ENCODE results near the gene CAMK2D.

Gene CAMK2D

DNA sequence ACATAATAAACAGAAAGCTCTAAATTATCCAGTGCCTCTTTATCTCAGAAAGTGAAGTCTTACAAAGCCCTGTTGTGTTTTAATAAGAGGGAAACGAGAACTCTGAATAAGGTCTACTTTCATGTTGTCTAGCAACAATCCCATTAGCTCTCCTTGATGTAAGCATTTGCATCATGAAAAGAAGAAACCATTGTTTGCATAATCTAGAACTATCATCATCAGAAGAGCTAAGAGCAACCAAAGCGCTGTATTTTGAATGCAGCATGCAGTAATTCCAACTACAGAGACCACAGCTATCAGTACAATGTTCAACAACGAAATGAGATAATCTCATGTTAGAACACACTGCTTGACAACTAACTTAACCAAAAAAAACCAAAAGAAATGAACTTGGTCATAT, 257.1 kb downstream of the CAMK2D start:
- no peak for DNase-seq

GRCh38 chr4:113503691-113504090, 257.8 kb downstream of the CAMK2D start:
- no peak for DNase-seq

DNA sequence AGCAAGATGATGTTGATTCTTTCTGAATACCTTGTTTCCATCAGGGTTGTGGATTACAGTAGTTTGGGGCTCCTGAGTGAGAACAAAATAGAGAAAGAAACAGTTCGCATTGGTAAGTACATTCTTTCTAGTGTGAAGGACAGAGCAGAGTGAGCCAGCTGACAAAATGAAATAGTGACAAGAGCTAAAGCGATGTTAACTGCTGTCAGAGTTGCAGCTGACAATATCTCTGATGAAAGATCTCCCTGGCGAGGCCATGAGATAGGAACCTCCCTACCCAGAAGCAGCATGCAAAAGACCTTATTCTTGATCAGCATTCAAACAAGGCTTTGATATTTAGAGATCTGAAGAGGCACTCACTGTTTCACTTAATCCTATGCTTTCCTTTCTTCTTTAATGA, 258.6 kb downstream of the CAMK2D start:
- no peak for DNase-seq

DNA sequence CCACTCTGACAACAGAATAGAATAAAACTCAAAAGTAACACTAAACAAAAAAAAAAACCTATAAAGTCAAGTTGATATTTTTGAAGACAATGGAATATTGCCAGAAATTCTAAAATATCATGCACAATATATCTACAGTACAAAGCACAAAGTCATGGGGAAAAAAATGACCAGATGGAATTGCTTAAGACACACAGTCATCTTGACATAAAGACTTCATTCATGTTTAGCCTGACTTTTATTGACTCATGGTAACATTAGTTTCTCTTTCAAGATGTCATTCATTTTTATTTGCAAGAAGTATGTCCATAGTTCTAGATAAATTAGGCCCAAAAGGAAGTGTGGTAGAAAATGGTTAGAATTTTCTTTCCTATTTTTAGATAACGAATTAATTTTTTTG, 259.1 kb downstream of the CAMK2D start:
- DNase-seq = no peak

GRCh38 chr4:113500424-113500823, 261.1 kb downstream of the CAMK2D start:
- DNase-seq = no peak

GRCh38 chr4:113499696-113500095, 261.8 kb downstream of the CAMK2D start:
- DNase-seq = no peak

- no peak for DNase-seq
These were observed 262.4 kb downstream of the CAMK2D start for GRCh38 chr4:113499166-113499565.

DNA sequence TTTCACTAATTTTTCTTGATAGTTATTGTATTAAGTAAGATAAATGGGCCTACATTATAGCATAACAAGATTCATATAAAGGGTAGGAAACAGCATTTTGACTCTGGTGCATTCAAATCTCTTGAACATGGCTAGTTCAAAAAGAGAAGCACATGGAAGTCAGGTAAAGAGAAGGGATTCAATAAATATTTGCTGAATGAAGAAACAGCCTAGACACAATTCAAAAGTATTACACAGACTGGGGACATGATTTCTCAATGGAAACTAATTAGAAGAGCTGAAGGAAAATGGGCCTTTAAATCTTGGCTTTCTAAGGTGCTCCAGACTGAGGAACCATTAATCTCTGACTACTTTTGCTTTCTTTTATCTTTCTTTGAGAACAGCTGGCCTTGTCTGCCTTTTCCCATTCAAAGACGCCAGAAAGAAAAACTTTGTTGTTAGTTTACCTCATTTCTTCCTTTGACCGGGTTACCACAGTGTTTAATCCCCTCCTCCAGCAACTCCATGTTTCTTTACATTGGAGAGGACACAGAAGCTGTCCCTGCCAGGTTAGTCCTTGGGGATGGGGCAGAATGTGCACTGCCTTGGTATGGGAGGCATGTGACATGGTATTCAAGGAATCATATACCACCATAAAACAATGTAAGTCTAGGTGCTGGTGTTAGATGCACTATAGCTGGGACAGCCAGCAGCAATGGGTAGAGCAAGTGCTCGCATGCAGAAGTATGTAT, 264.2 kb downstream of the CAMK2D start:
- DNase-seq = no peak

DNA sequence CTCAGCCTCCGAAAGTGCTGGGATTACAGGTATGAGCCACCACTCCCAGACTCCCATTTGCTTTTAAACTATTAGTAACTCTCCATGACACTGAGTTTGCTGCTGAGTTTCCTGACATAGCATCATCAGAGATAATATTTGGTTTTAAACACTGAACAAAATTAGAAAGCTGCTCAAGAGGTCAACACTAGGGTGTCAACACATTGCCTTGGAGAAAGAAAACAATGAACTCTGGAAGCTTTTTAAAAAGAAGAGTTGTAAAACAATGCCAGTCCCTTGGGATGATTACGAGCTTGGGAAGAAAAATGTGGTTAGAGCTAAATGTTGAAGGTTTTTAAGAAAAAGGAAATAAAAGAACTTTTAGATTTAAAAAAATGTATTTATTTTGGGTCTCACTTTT, 264.8 kb downstream of the CAMK2D start:
- no peak for DNase-seq

GRCh38 chr4:113495790-113496189, 265.7 kb downstream of the CAMK2D start:
- DNase-seq = no peak

DNA sequence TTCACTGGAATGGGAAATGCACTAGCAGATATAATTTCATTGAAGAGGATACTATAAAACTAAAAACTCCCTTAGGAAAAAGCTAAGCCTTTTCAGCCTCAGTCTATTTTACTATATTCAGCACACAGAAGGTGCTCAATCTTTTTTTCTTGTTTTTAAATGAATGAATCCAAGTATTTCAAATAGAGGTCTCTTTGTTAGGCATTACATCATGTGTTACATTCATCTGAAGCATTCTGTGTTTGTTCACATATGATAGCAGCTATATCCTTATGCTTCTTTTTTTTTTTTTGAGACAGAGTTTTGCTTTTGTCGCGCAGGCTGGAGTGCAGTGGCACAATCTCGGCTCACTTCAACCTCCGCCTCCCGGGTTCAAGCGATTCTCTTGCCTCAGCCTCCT, 278.4 kb downstream of the CAMK2D start:
- DNase-seq = no peak

DNA sequence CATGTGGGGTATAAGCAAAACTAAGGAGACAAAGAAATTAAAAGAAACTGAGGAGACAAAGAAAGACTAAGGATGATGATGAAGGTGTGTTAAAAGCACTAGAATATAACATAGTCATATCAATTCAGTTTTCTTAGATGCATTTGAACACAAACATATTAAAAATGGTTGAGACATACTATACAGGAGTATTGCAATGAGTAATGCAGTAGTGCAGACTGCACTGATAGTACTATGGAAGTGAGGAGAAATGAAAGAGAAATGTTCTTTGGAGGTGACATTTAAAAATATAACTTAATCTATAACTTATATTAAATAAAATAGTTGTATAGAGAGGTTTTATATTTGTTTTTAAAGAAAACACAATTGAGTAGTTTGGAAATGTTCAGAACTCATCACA, 279.2 kb downstream of the CAMK2D start:
- no peak for DNase-seq

- DNase-seq = no peak
These were observed 279.7 kb downstream of the CAMK2D start for GRCh38 chr4:113481820-113482219.

DNA sequence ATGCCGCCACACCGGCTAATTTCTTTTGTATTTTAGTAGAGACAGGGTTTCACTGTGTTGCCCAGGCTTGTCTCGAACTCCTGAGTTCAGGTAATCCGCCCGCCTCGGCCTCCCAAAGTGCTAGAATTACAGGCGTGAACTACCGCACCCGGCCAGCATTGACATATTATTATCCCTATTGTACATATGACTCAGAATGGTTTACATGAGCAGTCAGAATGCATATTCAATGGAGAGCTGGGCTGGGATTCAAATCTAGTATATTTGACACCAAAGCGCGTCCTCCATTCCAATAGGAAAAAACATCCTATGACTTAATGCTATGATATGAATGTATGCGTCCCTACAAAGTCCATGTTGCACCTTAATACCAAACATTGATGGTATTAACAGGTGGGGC, 281.4 kb downstream of the CAMK2D start:
- no peak for DNase-seq

DNA sequence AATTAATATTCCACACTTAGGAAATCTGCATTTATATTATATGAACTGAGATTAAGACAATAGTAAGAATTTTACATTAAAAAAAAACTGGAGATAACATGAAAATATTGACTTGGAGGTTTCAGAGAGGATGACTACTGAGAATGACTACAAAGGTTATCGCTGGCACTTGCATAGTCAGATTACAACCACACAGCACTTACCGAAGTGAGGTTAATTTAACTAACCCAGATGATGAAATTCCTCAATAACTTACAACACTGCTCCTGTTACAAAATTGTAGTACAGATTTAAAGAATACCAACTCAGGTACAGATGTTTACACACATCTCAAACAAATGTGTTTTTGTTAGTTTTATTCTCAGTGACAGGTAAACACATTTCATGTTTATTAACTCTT, 283.5 kb downstream of the CAMK2D start:
- DNase-seq = no peak

DNA sequence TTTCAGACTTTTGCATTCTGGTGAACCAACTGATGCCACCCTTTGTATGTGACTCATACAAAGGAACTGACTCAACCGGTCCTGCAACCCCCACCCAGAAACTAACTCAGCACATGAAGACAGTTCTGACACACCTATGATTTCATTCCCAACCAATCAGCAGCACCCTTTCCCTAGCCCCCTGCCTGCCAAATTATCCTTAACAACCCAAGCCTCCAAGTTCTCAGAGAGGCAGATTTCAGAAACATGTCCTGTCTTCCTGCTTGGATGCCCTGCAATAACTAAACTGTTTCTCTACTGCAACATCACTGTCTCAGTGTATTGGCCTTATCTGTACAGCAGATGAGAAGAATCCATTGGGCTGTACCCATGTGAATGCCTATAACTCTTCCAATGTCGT, 284.7 kb downstream of the CAMK2D start:
- DNase-seq = no peak

GRCh38 chr4:113474017-113474416, 287.5 kb downstream of the CAMK2D start:
- DNase-seq = no peak

- DNase-seq = no peak
These were observed 288.7 kb downstream of the CAMK2D start for GRCh38 chr4:113472864-113473263.

GRCh38 chr4:113471146-113471860, 290.2 kb downstream of the CAMK2D start:
- DNase-seq = no peak

DNA sequence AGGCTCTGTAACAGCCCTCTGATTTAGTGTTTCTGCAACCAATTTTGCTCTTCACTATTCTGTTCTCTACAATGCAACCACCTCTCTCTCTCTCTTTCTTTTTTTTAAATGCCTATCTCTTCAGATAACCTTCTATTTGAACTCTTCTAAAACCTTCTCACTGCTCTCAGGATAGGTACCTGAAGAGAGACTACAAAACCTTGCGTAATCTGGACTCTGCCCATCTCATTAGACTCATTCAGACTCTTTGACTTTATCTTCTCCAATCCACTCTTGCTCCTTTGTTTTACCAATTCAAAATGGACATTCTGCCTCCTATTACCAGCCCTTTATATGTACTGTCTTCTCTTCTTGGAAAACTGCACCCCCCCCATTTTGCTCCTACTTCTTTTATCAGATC, 291.6 kb downstream of the CAMK2D start:
- DNase-seq = no peak

DNA sequence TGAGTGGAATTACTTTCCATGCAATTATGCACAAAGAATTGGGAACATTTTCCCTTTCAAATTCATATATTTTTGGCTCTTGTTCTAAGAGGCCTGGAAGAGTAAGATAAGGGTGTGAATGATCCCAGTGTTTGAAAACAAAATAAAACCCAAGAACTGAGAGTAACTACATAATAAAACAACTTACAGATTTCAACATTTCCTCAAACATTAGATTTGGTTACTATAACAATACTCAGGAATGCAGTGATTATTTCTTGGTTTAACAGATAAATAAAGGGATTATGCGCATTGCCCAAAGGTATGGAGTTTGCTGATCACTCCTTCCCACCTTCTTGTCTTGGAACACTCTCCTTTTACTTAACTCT, 292.5 kb downstream of the CAMK2D start:
- no peak for DNase-seq

- DNase-seq = no peak
These were observed 293.1 kb downstream of the CAMK2D start for GRCh38 chr4:113468165-113469022.

DNA sequence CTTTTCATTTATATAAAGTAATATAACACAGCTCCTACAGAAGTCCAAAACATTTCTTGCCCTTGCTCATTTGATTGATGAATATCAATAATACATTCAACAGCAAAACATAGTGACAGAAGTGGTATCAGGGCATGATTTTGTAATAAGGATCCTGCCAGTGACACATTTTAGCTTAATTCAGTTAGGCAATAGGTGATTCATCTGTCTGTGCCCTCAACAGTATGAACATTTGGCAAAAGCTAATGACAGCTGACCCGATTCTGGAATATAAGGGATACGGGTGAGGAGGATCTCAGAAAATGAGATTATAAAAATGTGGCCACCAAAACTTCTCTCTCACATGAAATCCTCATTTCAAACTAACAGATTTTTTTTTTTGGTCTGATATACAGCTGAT, 294.0 kb downstream of the CAMK2D start:
- DNase-seq = no peak

GRCh38 chr4:113462286-113462685, 299.3 kb downstream of the CAMK2D start:
- DNase-seq = no peak

All from NCI-H345 (cell line).